ENCODE measurements around the gene FAM209B. TPM values are rescaled to one million over a fixed set of nuclear protein-coding genes. Genes with fewer than 3 reads are reported as not detected.
"Not testable (repeated sequence)": the region's sequence is repeated elsewhere in the genome, so short reads cannot be mapped to it uniquely, and the experiment has no call there.

Gene FAM209B
- total RNA-seq, 1 donor from 2014 or later: not detected

- TF ChIP-seq CTCF (conservative IDR thresholded peaks at IDR 0.05; ENCODE audit: low read depth, low read length): no peak
- H3K4me3 ChIP-seq (ENCODE audit: low read depth, low read length): no peak overlapping the region
- DNase-seq (ENCODE audit: low read depth): no peak
Observed at GRCh38 chr20:56518721-56519398, 14.2 kb upstream of the FAM209B start.

GRCh38 chr20:56519551-56519950 lies 13.5 kb upstream of the FAM209B start:
- no peak for DNase-seq (ENCODE audit: low read depth)
- no peak for TF ChIP-seq CTCF (conservative IDR thresholded peaks at IDR 0.05; ENCODE audit: low read depth, low read length)
- no peak overlapping the region for H3K4me3 ChIP-seq (ENCODE audit: low read depth, low read length)

- no peak for TF ChIP-seq CTCF (conservative IDR thresholded peaks at IDR 0.05; ENCODE audit: low read depth, low read length)
- no peak overlapping the region for H3K4me3 ChIP-seq (ENCODE audit: low read depth, low read length)
- DNase-seq (ENCODE audit: low read depth): no peak
Observed at GRCh38 chr20:56520180-56520579, 12.9 kb upstream of the FAM209B start.

- not testable (repeated sequence) for H3K4me3 ChIP-seq (ENCODE audit: low read depth, low read length); DNase-seq (ENCODE audit: low read depth)
Observed at GRCh38 chr20:56520746-56521354, 12.2 kb upstream of the FAM209B start.

GRCh38 chr20:56522311-56522710 lies 10.7 kb upstream of the FAM209B start:
- no peak for TF ChIP-seq CTCF (conservative IDR thresholded peaks at IDR 0.05; ENCODE audit: low read depth, low read length)
- DNase-seq (ENCODE audit: low read depth): no peak
- no peak overlapping the region for H3K4me3 ChIP-seq (ENCODE audit: low read depth, low read length)

- not testable (repeated sequence) for DNase-seq (ENCODE audit: low read depth)
Observed at GRCh38 chr20:56524444-56524843, 8.6 kb upstream of the FAM209B start, which contains the start of gene FAM209A. Gene FAM209A (plus strand): TSS chr20:56524744. CDS start chr20:56524809, 65 bp downstream.

GRCh38 chr20:56527521-56527920 lies 5.5 kb upstream of the FAM209B start:
- no peak for TF ChIP-seq CTCF (conservative IDR thresholded peaks at IDR 0.05; ENCODE audit: low read depth, low read length)
- DNase-seq (ENCODE audit: low read depth): no peak
- no peak overlapping the region for H3K4me3 ChIP-seq (ENCODE audit: low read depth, low read length)

More at GRCh38 chr20:56524444-56524843, 8.6 kb upstream of the FAM209B start, which contains the start of gene FAM209A:
- not testable (repeated sequence) for H3K4me3 ChIP-seq (ENCODE audit: low read depth, low read length)

- DNase-seq (ENCODE audit: low read depth): no peak
- no peak overlapping the region for H3K4me3 ChIP-seq (ENCODE audit: low read depth, low read length)
- no peak for TF ChIP-seq CTCF (conservative IDR thresholded peaks at IDR 0.05; ENCODE audit: low read depth, low read length)
Observed at GRCh38 chr20:56537997-56538396, 5.0 kb downstream of the FAM209B start.
